ENCODE data around the gene PEX13.
A peak's percentile ranks its signal among the peaks of the same experiment; 100 is the strongest.
"Not testable (repeated sequence)": the region's sequence is repeated elsewhere in the genome, so short reads cannot be mapped to it uniquely, and the experiment has no call there.

PEX13 gene

GRCh38 chr2:61011678-61012077 is 5.8 kb upstream of the PEX13 start:
- no peak for DNase-seq

- peak; percentile 39 to 40 for DNase-seq
These were observed 5.2 kb upstream of the PEX13 start for GRCh38 chr2:61012303-61012702.

- DNase-seq = no peak
These were observed 4.1 kb upstream of the PEX13 start for GRCh38 chr2:61013382-61013781.

- no peak for DNase-seq
These were observed 2.8 kb upstream of the PEX13 start for GRCh38 chr2:61014763-61015162.

- no peak for DNase-seq
These were observed 1.5 kb upstream of the PEX13 start for GRCh38 chr2:61015976-61016375.

GRCh38 chr2:61016392-61017002 is 1.0 kb upstream of the PEX13 start:
- DNase-seq = peak; percentile 73 to 74

- DNase-seq = peak; percentile 87 to 88
These were observed 441 bp upstream of the PEX13 start for GRCh38 chr2:61017003-61017555.

GRCh38 chr2:61018318-61018755 is 817 bp downstream of the PEX13 start:
- DNase-seq = no peak

GRCh38 chr2:61018798-61019197 is 1.3 kb downstream of the PEX13 start:
- no peak for DNase-seq

GRCh38 chr2:61021228-61021660 is 3.7 kb downstream of the PEX13 start:
- DNase-seq = no peak

GRCh38 chr2:61023670-61024069 is 6.2 kb downstream of the PEX13 start:
- DNase-seq = no peak

- DNase-seq = no peak
These were observed 12.0 kb downstream of the PEX13 start for GRCh38 chr2:61029533-61029932.

- DNase-seq = not testable (repeated sequence)
These were observed 17.1 kb downstream of the PEX13 start for GRCh38 chr2:61034592-61034991.

- not testable (repeated sequence) for DNase-seq
These were observed 19.1 kb downstream of the PEX13 start for GRCh38 chr2:61036643-61037042.

- DNase-seq = no peak
These were observed 25.3 kb downstream of the PEX13 start for GRCh38 chr2:61042807-61043206.

- DNase-seq = no peak
These were observed 27.1 kb downstream of the PEX13 start for GRCh38 chr2:61044636-61045035.

GRCh38 chr2:61045226-61045625 is 27.7 kb downstream of the PEX13 start:
- DNase-seq = no peak

GRCh38 chr2:61045999-61046398 is 28.5 kb downstream of the PEX13 start:
- no peak for DNase-seq

GRCh38 chr2:61055557-61055956 is 38.0 kb downstream of the PEX13 start:
- no peak for DNase-seq

GRCh38 chr2:61057562-61057961 is 40.0 kb downstream of the PEX13 start:
- no peak for DNase-seq

- DNase-seq = no peak
These were observed 41.9 kb downstream of the PEX13 start for GRCh38 chr2:61059382-61059781.

GRCh38 chr2:61065714-61066709 is 48.5 kb downstream of the PEX13 start, which contains the start of gene SANBR:
Gene SANBR (plus strand): TSS chr2:61065871. CDS start chr2:61070351, 4,480 bp downstream.
- peak; percentile 81 to 88 for DNase-seq

GRCh38 chr2:61074100-61074499 is 56.6 kb downstream of the PEX13 start:
- DNase-seq = no peak

- no peak for DNase-seq
These were observed 68.4 kb downstream of the PEX13 start for GRCh38 chr2:61085883-61086282.
